Raji (cell line): ENCODE results near the gene ETNK2.

Experiments
- POLR2A ChIP-seq: IDR thresholded peaks from 2 replicates; pipeline ENCODE4 v1.6.1; 2011; ENCODE audit warnings: low read depth, low read length, control low read depth; ENCODE audit not compliant: insufficient read depth

ETNK2 gene

GRCh38 chr1:204155881-204156280, 4.0 kb upstream of the ETNK2 start:
- TF ChIP-seq POLR2A, result no peak

- no peak for TF ChIP-seq POLR2A
Observed at GRCh38 chr1:204154568-204155255, 2.9 kb upstream of the ETNK2 start.

GRCh38 chr1:204153667-204154066, 1.8 kb upstream of the ETNK2 start:
- TF ChIP-seq POLR2A, result no peak

GRCh38 chr1:204152310-204153044, 633 bp upstream of the ETNK2 start:
- TF ChIP-seq POLR2A, result no peak

GRCh38 chr1:204150702-204151551, 917 bp downstream of the ETNK2 start:
- no peak for TF ChIP-seq POLR2A

GRCh38 chr1:204149635-204150565, 1.9 kb downstream of the ETNK2 start:
- no peak for TF ChIP-seq POLR2A

GRCh38 chr1:204149107-204149506, 2.7 kb downstream of the ETNK2 start:
- no peak for TF ChIP-seq POLR2A

GRCh38 chr1:204147406-204148383, 4.1 kb downstream of the ETNK2 start:
- no peak for TF ChIP-seq POLR2A

GRCh38 chr1:204146965-204147364, 4.9 kb downstream of the ETNK2 start:
- TF ChIP-seq POLR2A, result no peak

GRCh38 chr1:204146309-204146708, 5.5 kb downstream of the ETNK2 start:
- no peak for TF ChIP-seq POLR2A

- TF ChIP-seq POLR2A, result no peak
Observed at GRCh38 chr1:204145033-204145504, 6.8 kb downstream of the ETNK2 start.

GRCh38 chr1:204143276-204144041, 8.4 kb downstream of the ETNK2 start:
- TF ChIP-seq POLR2A, result no peak
